Activated B cell treated with CpG ODN at 0.5 μM for 24 hours (primary cell): ENCODE data around the gene ATP11C. TPM values are rescaled to one million over a fixed set of nuclear protein-coding genes. Genes with fewer than 3 reads are reported as not detected.

Source experiments
- ATAC-seq: fragments of 200-7000 bp; cut with Tn5 transposase; one replicate; pipeline ENCODE4 v1.10.0; 2021; ENCODE audit warnings: low read depth, mild to moderate bottlenecking, moderate library complexity
- CTCF ChIA-PET: fragments of 350-600 bp; sonication (Branson Sonifier 250); formaldehyde crosslinking; loops from one replicate; lab custom pipeline; 2021; ENCODE audit warnings: antibody characterized with exemption; lab: Charles Lee
- POLR2A ChIA-PET: fragments of 350-600 bp; sonication (Branson Sonifier 250); formaldehyde crosslinking; loops from one replicate; lab custom pipeline; 2021; ENCODE audit warnings: antibody characterized with exemption; lab: Charles Lee
- DNase-seq: peaks from one replicate; pipeline ENCODE4 v3.0.0; 2022
- H3K27ac Mint-ChIP-seq: one replicate; pipeline ENCODE4 v1.8.0; 2020; ENCODE audit warnings: mixed read lengths
- H3K27me3 Mint-ChIP-seq: one replicate; pipeline ENCODE4 v1.8.0; 2021; ENCODE audit warnings: mixed read lengths
- H3K36me3 Mint-ChIP-seq: one replicate; pipeline ENCODE4 v1.8.0; 2021; ENCODE audit warnings: low read depth, mixed read lengths
- H3K4me1 Mint-ChIP-seq: one replicate; pipeline ENCODE4 v1.8.0; 2021; ENCODE audit warnings: mixed read lengths
- H3K4me3 Mint-ChIP-seq: one replicate; pipeline ENCODE4 v1.8.0; 2020; ENCODE audit warnings: mild to moderate bottlenecking, mixed read lengths
- H3K9me3 Mint-ChIP-seq: one replicate; pipeline ENCODE4 v1.8.0; 2020; ENCODE audit warnings: mixed read lengths
- CTCF ChIP-seq: fragments of 200-600 bp; IDR thresholded peaks from one replicate; pipeline ENCODE4 v1.8.0; 2022; ENCODE audit warnings: antibody characterized with exemption, mild to moderate bottlenecking
- intact Hi-C: fragments of 100-400 bp; cut with micrococcal nuclease; formaldehyde crosslinking; loops from one replicate; pipeline ENCODE4 v1.15.1; 2024
- total RNA-seq: library from RNA; stranded (reverse); gene quantifications from 2 replicates; pipeline ENCODE4 v1.2.3, GENCODE V29; 2022

Gene ATP11C
- total RNA-seq, 1 donor from 2014 or later = 19.7 TPM

- no peak for DNase-seq
- intact Hi-C loops = no loop called here
- peaks cover 21% of the 10 kb centered on the region for H3K4me1 Mint-ChIP-seq
- H3K4me3 Mint-ChIP-seq = no peak overlapping the region
- no peaks in the 10 kb centered on the region for H3K27me3 Mint-ChIP-seq
- POLR2A ChIA-PET = no interaction called here
- no peaks in the 10 kb centered on the region for H3K36me3 Mint-ChIP-seq
- ATAC-seq = no peak
- H3K9me3 Mint-ChIP-seq = no peaks in the 10 kb centered on the region
- H3K27ac Mint-ChIP-seq = peak overlapping the region; percentile 53
- TF ChIP-seq CTCF = no peak
- CTCF ChIA-PET = no interaction called here
These were observed 101.0 kb downstream of the ATP11C start for GRCh38 chrX:139831675-139832456.

GRCh38 chrX:139831017-139831416, 101.8 kb downstream of the ATP11C start:
- ATAC-seq (no peak), DNase-seq (no peak)
- CTCF ChIA-PET = no interaction called here
- Mint-ChIP-seq H3K4me1 (peaks cover 21% of the 10 kb centered on the region), H3K27ac (no peak overlapping the region), H3K4me3 (no peak overlapping the region), H3K36me3 (no peaks in the 10 kb centered on the region), H3K27me3 (no peaks in the 10 kb centered on the region), H3K9me3 (no peaks in the 10 kb centered on the region)
- no peak for TF ChIP-seq CTCF
- POLR2A ChIA-PET = interaction anchor here (0.7 kb wide), 1 partner anchor 15 kb away, joined by 3 read pairs; no protein-coding TSS in a partner anchor
- intact Hi-C loops = no loop called here

- Mint-ChIP-seq H3K27ac (no peak overlapping the region), H3K4me3 (no peak overlapping the region), H3K27me3 (no peaks in the 10 kb centered on the region), H3K9me3 (no peaks in the 10 kb centered on the region), H3K4me1 (peaks cover 25% of the 10 kb centered on the region), H3K36me3 (peaks cover 4% of the 10 kb centered on the region)
- ChIA-PET CTCF (no interaction called here), POLR2A (no interaction called here)
- TF ChIP-seq CTCF = no peak
- intact Hi-C loops = loop anchor here (5.0 kb wide), 1 partner anchor 38 kb away; no protein-coding TSS in a partner anchor
- ATAC-seq = no peak
- DNase-seq = no peak
These were observed 104.0 kb downstream of the ATP11C start for GRCh38 chrX:139828830-139829229.

GRCh38 chrX:139828033-139828432, 104.8 kb downstream of the ATP11C start:
- Mint-ChIP-seq H3K9me3 (no peaks in the 10 kb centered on the region), H3K27me3 (no peaks in the 10 kb centered on the region), H3K4me3 (no peak overlapping the region), H3K27ac (no peak overlapping the region), H3K36me3 (peaks cover 4% of the 10 kb centered on the region), H3K4me1 (peaks cover 25% of the 10 kb centered on the region)
- ChIA-PET POLR2A (no interaction called here), CTCF (no interaction called here)
- DNase-seq (no peak), ATAC-seq (no peak)
- intact Hi-C loops = loop anchor here (5.0 kb wide), 1 partner anchor 39 kb away; no protein-coding TSS in a partner anchor
- TF ChIP-seq CTCF = no peak
